HepG2 (cell line): ENCODE data around the gene ACSL1. TPM values are rescaled to one million over a fixed set of nuclear protein-coding genes. Genes with fewer than 3 reads are reported as not detected.

Experiments used
- CBX2 ChIP-seq, 2 experiments: fragments of 200-600 bp in 1 of 2; sonication (generic); formaldehyde crosslinking in 1 of 2; IDR thresholded peaks; 2 replicates each; pipeline versions ENCODE4 v1.7.0 to v1.8.1; 2018 to 2022; ENCODE audit warnings: low read depth in 2 of 2, low read length in 1 of 2, mild to moderate bottlenecking in 1 of 2, missing genetic modification reagents in 1 of 2
- GMEB1 ChIP-seq: sonication (generic); formaldehyde crosslinking; IDR thresholded peaks from 2 replicates; pipeline ENCODE4 v1.5.1; 2020; ENCODE audit warnings: missing genetic modification reagents, mild to moderate bottlenecking, borderline replicate concordance
- HIC2 ChIP-seq: sonication (generic); formaldehyde crosslinking; IDR thresholded peaks from 2 replicates; pipeline ENCODE4 v1.9.0; 2022; ENCODE audit warnings: low read depth, missing genetic modification reagents
- HNF4A ChIP-seq: sonication (generic); formaldehyde crosslinking; IDR thresholded peaks from 2 replicates; pipeline ENCODE4 v1.4.0; 2020; ENCODE audit warnings: missing genetic modification reagents
- HOXA9 ChIP-seq: sonication (generic); formaldehyde crosslinking; IDR thresholded peaks from 2 replicates; pipeline ENCODE4 v1.8.1; 2022; ENCODE audit warnings: missing genetic modification reagents, mild to moderate bottlenecking, moderate library complexity, borderline replicate concordance
- KDM5A ChIP-seq: fragments of 200-600 bp; sonication (generic); IDR thresholded peaks from 2 replicates; pipeline ENCODE4 v1.7.0; 2018; ENCODE audit warnings: antibody characterized with exemption, mild to moderate bottlenecking, low read length, borderline replicate concordance
- MYPOP ChIP-seq: sonication (generic); formaldehyde crosslinking; IDR thresholded peaks from 2 replicates; pipeline ENCODE4 v1.8.1; 2023; ENCODE audit warnings: mild to moderate bottlenecking, moderate library complexity, missing genetic modification reagents
- RAD21 ChIP-seq: fragments of 450-650 bp; formaldehyde crosslinking; IDR thresholded peaks from 2 replicates; pipeline ENCODE4 v1.5.0; 2020; ENCODE audit warnings: mild to moderate bottlenecking
- RARG ChIP-seq: sonication (generic); formaldehyde crosslinking; IDR thresholded peaks from 2 replicates; pipeline ENCODE4 v1.4.0; 2020; ENCODE audit warnings: low read depth, mild to moderate bottlenecking, missing genetic modification reagents
- RBM39 ChIP-seq: fragments of 200-400 bp; formaldehyde crosslinking; IDR thresholded peaks from one replicate; pipeline ENCODE4 v1.6.1; 2018; ENCODE audit warnings: antibody characterized with exemption, mild to moderate bottlenecking, low read depth, low read length; ENCODE audit not compliant: poor library complexity, severe bottlenecking
- RERE ChIP-seq: IDR thresholded peaks from 2 replicates; pipeline ENCODE4 v1.6.1; 2016; ENCODE audit warnings: low read depth, missing genetic modification reagents, missing compliant biosample characterization
- ZNF33A ChIP-seq: sonication (generic); formaldehyde crosslinking; IDR thresholded peaks from 2 replicates; pipeline ENCODE4 v1.5.1; 2020; ENCODE audit warnings: missing genetic modification reagents, mild to moderate bottlenecking, moderate library complexity, borderline replicate concordance
- ZNF564 ChIP-seq: sonication (generic); formaldehyde crosslinking; IDR thresholded peaks from 2 replicates; pipeline ENCODE4 v1.8.1; 2023; ENCODE audit warnings: mild to moderate bottlenecking, missing genetic modification reagents
- ZNF782 ChIP-seq: sonication (generic); formaldehyde crosslinking; IDR thresholded peaks from 2 replicates; pipeline ENCODE4 v1.4.0; 2020; ENCODE audit warnings: missing genetic modification reagents, mild to moderate bottlenecking, borderline replicate concordance
- ZNF816 ChIP-seq: sonication (generic); formaldehyde crosslinking; IDR thresholded peaks from 2 replicates; pipeline ENCODE4 v1.8.0; 2022; ENCODE audit warnings: missing genetic modification reagents, mild to moderate bottlenecking, borderline replicate concordance
- ZSCAN20 ChIP-seq: sonication (generic); formaldehyde crosslinking; IDR thresholded peaks from 2 replicates; pipeline ENCODE4 v1.4.0; 2020; ENCODE audit warnings: missing genetic modification reagents, mild to moderate bottlenecking, borderline replicate concordance
- polyA plus RNA-seq, 8 experiments: library from polyadenylated mRNA; depleted of rRNA in 3 of 8; stranded (reverse) in 7 of 8; unstranded in 1 of 8; fragments of >200 nt; fragmentation: Illumina TruSeq in 4 of 8; extraction: Trizol in 4 of 8; gene quantifications; 2 replicates each; pipeline versions ENCODE4 v1.2.1 to v1.2.3, GENCODE V29; 2011 to 2016; ENCODE audit warnings: low read depth in 4 of 8, missing spikeins in 1 of 8, mixed read lengths in 1 of 8; ENCODE audit not compliant: insufficient read depth in 1 of 8
- total RNA-seq, 5 experiments: library from RNA; depleted of rRNA; stranded (reverse); fragments of >200 nt; fragmentation: Illumina TruSeq; extraction: Trizol; gene quantifications; 2 replicates each; pipeline ENCODE4 v1.2.3, GENCODE V29; 2016; ENCODE audit warnings: low read depth in 1 of 5

The ACSL1 gene
- total and polyA plus RNA-seq, 2 of the 13 experiments (the other 11 are each of a cell fraction or from before 2014, with no cell fraction given), result 10.0 to 29.8 TPM

GRCh38 chr4:184825896-184826690 is at the start of gene ACSL1 (continued):
- TF ChIP-seq ZNF782 (CRISPR knock-in tag) (0 out of 2 replicates have a peak, but pooled peaks have one; percentile 47), MYPOP (CRISPR knock-in tag) (no peak), ZSCAN20 (CRISPR knock-in tag) (0 out of 2 replicates have a peak, but pooled peaks have one; percentile 47), HIC2 (peak; percentile 30), RARG (CRISPR knock-in tag) (no peak), ZNF564 (CRISPR knock-in tag) (no peak), RBM39 (no peak), ZNF816 (CRISPR knock-in tag) (no peak), RAD21 (CRISPR knock-in tag) (0 out of 2 replicates have a peak, but pooled peaks have one; percentile 5), CBX2 (IDR thresholded peaks at IDR 0.05; ENCODE audit: low read depth, low read length) (no peak), CBX2 (CRISPR knock-in tag; IDR thresholded peaks at IDR 0.05; ENCODE audit: low read depth) (no peak), RERE (CRISPR knock-in tag) (no peak), KDM5A (no peak), GMEB1 (CRISPR knock-in tag) (no peak), HNF4A (peak; percentile 23; the same call in 1 of the 2 replicates), ZNF33A (CRISPR knock-in tag) (no peak), HOXA9 (no peak)
